Fibroblast of gingiva (primary cell): ENCODE measurements around the gene IGF2BP3.
"Not testable (repeated sequence)": the region's sequence is repeated elsewhere in the genome, so short reads cannot be mapped to it uniquely, and the experiment has no call there.

Experiments used
- DNase-seq: peaks from one replicate; pipeline ENCODE4 v3.0.0-alpha.2; 2011; ENCODE audit warnings: low read depth

IGF2BP3 gene

DNA sequence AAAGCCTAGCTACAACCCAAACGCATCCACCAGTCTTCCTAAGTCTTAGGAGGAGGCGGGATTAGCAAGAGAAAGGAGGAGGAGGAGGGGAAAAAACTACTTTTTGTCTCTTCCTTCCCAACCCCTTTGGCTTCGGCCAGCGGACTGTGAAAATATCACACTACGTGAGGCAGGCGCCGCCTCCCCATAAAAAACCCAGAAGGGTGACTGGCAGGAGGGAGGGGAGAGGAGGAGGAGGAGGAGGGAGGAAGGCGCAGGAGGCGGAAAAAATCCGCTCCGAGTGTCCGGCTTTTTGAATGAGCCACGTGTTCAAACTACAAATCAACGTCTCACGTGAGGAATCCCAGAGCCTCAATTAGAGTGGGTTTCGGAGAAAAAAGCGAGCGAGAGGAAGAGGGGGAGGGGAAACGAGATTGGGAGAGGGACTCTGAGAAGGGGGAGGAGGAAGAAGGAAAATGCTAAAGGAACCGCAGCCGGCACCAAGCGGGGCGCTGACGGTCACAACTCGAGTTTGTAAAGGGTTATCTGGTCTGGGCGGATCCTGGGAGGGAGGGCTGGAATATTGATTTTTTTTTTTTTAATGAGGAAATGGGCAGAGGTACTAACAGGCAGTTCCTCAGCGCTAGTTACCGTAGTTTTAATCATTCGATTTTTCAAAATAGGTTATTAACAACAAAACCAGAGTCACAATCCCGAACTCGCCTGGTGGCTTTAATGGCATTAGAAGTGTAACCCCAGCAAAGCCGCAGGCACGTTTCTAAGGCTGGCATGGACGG is at the start of gene IGF2BP3:
Gene IGF2BP3, minus strand, starts transcription at position 162 of the 776 bp plus-strand sequence. CDS start 381 bp downstream, outside the sequence.
- DNase-seq = peak; percentile 96

DNA sequence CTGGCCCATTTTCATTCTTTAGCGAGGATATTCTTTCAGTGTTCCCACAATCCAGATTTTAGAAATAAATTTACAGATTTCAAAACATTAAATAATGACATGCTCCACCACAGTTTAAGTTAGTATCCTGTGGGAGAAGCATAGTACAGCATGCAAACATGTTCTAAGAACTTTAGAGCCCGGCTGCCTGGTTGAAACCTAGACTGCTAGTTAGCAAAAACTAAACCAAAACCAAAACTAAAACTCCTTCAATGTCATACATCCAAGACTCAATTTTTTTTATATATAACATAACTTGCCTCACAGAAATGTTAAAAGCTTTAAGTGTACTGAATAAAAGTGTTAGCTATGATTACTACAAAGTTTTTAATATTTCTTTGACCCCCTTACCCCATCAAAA is 44.5 kb upstream of the IGF2BP3 start:
- DNase-seq = no peak

DNA sequence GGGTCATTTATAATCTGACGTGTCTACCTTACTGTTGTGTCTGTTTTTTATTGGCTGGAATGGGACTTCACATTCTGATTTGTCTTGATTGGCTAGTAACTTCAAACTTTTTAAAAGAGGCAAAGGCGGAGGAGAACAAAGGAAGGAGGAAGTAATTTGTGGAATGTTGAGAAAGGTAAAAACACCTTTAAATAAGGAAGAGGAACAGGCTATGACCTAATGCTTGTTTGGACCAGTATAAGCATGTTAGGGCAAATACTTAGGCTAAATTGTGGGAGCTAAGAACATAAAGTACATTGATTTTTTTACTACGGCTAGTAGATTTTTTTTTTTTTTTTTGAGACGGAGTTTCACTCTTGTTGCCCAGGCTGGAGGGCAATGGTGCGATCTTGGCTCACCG is 43.5 kb upstream of the IGF2BP3 start:
- not testable (repeated sequence) for DNase-seq

DNA sequence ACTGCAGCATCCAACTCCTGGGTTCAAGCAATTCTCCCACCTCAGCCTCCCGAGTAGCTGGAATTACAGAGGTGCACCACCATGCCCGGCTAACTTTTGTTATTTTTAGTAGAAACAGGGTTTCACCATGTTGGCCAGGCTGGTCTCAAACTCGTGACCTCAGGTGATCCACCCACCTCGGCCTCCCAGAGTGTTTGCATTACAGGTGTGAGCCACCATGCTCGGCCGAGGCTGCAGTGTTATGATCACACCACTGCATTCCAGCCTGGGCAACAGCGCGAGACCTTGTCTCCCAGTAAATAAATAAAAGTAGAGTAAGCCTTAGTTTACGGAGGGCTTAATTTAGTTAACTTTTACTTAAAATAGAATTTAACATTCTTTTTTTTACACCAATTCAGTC is 23.7 kb upstream of the IGF2BP3 start:
- no peak for DNase-seq

DNA sequence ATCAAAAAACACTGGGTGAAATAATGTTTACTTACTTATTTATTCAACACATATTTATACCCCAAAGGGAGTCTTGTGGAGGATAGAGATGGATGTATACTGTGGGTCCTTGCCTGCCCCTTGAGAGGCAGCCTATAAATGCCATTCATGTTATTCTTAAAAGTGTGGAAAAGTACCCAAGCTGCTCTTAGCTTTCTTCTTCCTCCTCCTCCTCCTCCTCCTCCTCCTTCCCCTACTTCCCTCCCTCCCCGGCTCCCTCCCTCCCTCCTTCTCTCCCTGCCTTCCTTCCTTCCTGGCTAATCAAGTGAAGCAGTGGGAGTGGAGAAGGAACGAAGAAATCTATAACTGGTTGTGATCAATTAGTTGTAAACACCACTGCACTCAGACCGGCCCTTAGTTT is 21.2 kb upstream of the IGF2BP3 start:
- DNase-seq = no peak

DNA sequence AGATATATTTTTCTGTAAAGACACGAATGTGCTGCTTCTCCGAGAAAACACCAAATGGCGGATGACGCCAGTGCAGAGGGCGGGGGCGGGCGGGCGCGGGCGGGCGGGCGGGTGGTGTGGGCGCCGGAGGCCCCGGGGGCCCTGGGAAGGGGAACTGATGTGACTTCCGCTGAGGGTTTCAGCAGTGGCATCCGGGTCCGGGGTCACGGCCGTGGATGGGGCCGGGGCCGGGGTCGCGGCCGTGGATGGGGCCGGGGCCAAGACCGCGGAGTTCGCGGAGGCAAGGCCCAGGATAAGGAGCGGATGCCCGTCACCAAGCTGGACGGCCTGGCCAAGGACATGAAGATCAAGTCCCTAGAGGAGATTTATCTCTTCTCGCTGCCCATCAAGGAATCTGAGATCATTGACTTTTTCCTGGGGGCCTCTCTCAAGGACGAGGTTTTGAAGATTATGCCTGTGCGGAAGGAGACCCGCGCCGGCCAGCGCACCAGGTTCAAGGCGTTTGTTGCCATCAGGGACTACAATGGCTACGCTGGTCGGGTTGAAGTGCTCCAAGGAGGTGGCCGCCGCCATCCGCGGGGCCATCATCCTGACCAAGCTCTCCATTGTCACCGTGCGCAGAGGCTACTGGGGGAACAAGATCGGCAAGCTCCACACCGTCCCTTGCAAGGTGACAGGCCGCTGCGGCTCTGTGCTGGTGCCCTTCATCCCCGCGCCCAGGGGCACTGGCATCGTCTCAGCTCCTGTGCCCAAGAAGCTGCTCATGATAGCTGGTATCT is 20.3 kb upstream of the IGF2BP3 start:
- DNase-seq = peak; percentile 39

DNA sequence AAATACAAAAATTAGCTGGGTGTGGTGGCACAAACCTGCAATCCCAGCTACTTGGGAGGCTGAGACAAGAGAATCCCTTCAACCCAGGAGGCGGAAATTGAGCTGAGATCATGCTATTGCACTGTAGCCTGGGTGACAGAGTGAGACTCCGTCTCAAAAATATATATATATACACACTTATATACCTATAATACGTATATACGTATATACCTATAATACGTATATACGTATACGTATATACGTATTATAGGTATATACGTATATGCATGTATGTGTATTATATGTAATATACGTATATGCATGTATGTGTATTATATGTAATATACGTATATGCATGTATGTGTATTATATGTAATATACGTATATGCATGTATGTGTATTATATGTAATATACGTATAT is 18.4 kb upstream of the IGF2BP3 start:
- DNase-seq = not testable (repeated sequence)

DNA sequence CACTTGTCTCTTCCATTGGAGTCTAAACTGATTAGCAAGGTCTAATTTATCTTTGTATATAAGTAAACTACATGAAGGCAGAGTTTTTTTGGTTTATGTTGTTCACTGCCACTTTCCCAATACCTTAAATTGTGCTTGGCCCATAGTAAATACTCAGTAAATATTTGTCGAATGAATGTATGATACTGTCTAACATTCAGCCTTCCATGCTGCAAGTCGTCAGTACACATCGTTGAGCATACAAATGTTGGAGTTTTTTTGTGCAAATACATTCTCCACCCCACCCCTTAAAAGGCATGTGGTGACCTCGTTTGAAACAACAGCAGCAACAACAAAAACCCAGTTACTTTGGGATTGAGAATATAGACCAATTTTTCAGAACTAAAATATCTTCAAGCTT is 17.4 kb upstream of the IGF2BP3 start:
- no peak for DNase-seq

DNA sequence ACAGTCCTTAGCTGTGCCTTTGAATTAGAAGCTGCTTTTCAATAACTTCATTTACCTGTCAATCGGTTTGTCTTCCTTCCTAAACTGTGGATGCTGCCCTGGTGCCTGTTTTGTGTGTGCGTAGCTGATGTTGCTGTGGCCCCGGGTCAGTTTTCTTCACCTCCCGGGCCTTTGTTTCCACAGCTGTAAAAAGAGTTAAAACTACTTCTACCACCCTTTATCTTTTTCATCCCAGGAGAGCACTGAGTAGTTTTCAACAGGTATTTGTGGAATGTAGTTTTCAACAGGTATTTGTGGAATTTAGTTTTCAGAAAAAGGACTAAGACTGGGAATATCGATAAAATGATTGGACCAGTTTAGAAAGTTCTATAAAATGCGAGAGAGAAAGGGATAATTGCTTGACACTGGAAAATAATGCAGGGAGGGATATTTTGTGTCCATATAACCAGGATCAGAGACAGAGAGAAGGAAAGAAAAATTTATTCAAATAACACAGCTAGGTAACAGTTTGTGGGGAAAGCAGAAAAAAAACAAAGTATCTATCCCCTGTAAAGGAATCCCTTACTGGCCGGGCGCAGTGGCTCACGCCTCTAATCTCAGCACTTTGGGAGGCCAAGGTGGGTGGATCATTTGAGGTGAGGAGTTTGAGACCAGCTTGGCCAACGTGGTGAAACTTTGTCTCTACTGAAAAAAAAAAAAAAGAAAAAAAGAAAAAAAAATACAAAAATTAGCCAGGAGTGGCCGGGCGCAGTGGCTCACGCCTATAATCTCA is 15.9 kb upstream of the IGF2BP3 start:
- no peak for DNase-seq

DNA sequence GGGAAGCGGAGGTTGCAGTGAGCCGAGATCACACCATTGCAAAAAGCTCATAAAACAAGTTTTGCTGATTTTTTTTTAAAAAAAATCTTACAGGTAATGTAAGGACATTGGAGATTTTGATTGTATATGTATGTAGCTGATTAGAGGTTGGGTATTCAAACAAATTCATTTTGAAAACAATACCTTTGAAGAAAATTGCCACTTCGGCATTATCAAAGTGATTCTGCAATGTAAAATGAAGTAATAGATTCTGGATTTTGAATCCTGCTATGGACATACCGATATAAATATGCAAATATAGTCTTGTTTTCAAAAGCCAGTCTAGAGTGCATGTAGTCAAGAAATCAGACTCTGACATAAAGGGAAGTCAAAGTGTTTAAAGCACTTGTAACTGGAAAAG is 12.4 kb upstream of the IGF2BP3 start:
- no peak for DNase-seq

DNA sequence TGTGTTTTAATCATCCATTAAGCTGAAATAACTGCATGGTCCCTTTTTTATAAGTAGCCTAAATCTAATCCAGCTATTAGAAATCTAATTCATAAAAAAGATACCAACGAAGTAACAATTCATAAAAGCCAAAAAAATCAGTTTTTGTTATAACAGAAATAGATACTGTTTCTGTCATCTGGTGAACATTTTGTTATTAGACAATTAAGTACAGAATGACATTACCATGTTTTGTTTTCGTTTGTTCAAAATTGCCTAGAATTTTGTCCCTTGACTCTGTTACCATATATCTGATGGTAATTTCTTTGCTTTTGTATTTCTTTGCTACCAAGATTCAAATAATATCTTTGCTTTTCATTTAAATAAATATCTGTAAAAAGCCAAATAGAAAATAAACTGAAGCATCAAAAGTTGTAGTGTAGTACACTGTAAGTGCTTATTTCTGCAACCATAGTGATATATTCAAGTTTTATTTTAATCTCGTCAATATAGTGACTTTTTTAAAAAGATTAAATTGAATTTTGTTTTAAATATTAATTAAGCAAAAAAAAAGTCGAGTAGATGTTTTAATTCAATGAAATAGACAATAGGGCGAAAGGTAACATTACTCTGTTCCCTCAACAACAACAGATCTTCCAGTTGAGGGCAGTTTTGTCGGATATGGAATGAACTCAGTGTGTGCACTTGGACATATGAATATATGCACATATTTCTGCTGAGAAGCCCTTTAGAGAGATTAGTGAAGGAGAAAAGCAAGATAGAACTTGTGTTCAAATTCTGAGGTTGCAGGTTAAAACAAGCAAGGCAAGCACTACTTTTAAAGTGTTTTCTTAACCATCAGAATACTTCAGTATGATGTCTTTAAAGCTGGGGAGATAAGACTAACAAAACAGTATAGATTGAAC is 7.9 kb upstream of the IGF2BP3 start:
- DNase-seq = no peak

DNA sequence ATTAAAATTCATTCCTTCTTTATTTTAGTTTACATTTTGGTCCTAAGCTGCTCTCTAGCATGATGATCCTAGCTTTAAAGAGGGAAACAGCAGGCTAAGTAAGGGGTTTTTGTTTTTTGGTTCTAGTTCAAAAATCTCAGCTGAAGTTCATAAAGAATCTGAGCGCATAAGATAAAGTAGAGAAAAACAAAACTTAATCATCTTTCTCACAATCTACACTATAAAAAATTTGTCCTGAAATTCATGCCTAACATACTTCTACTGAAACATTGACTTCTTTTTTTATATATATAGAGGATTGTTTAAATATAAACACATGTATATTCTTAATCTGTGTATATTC is 6.8 kb upstream of the IGF2BP3 start:
- DNase-seq = no peak

DNA sequence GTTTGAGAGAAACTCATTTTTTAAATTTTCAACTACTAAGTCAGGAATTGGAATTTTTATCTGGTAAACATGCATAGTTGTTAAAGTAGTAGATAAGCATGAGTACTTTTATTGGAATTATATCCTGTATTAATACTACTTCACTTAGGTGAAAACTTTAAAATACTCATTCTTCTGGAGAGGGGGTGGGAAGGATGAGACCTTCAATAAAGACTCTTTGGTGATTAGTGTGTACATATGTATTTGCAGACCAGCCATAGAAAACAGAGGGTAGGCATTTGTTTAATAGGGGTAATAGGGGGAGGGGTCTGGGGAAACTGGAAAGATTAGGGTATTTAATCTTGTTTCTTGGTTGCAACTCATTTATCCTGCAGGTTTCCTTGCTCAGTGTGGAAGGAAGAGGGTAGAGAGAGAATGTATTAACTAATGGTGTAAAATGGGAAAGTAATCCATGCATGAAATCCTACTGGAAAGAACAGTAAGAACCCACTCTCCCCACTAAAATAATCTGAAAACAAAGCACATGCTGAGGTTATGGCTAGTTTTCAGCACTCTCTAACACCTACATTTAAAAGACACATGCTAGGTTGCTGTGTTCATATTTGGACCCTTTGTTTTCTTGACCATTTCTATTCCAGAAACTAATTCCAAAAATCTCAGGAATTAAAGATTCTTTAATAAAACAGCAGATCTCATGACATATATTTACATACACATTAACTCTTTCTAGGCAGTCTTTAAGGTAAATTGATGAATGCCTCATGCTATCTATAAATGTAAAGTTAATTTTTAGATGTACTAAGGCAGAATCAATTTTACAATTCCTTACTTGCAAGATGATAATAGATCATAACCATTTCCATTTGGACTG is 6.2 kb upstream of the IGF2BP3 start:
- no peak for DNase-seq

DNA sequence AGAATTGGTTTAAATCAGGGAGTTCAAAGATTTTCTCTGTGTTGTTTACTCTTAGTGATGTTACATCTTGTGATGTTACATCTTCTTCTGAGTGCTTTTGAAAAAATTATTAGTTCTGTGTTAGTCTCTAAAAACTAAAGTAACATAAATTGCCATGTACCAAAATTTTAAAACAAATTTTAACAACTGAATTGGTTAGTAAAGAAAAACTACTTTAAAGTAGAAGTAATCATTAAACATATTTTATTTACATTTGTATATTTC is 5.2 kb upstream of the IGF2BP3 start:
- no peak for DNase-seq

DNA sequence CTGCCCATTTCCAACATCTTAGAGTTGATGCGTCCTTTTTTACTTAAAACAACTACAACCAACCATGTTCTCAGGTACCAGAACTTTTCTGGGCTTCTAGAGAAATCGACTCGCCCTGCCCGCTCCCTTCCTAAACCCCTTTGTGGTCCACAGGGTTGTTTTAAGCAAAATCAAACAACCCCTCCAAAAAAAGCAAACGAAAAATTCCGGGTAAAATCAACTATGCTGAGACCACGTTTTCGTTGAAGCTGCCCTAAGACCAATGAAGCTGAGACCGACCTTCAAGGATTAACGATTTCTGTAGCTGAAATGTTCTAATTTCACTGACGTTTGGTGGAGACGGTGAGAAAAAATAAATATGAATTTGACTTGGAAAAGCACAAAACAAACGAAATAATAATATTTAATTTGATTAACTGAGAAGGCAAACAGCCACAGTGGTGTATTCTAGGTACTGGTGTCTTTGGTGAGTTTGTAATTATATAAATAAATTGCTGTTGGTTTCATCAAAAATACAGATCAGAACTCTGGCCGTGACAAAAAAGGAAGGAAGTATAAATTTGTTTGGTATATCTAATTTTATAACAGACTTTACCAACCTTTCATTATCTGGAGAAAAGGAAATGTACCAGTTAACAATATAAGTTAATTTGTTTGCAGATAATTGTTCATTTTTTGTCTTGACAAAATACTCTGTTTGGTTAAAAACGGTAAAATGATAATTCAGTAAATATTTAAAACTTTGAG is 4.7 kb upstream of the IGF2BP3 start:
- no peak for DNase-seq

DNA sequence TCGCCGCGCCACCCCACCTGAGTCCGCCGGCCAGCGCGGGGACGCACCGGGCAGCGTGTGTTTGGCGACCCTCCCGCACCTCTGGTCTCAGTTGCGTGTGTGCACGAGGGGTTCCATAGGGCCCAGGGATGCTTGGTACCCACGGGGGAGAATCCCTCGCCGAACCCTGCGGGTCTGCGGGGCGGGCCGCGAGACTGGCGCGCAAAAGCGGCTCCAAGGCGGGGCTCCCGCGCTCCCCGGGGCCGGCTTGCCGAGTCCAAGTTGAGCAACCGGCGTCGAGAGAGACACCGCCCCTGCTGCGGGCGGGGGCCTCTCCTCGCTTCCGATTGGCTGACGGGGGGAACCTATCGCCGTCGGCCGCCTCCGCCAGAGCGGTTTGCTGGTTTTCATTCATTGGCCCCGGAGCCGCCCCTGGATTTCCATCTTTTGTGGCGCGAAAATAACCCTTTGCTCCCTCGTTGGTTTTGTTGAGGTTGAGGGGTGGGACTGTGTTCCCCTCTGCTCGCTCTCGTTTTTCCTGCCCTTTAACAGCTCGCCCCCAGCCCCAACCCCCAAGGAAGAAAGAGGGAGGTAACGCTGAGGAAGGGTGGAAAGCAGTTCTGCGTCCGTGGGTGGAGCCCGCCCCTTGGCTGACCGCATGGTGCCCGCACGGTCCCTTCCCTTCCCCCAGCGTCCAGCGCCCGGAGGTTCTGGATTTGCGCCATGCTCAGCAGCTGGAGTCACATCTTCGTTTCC is 4.0 kb upstream of the IGF2BP3 start:
- peak; percentile 94 for DNase-seq

DNA sequence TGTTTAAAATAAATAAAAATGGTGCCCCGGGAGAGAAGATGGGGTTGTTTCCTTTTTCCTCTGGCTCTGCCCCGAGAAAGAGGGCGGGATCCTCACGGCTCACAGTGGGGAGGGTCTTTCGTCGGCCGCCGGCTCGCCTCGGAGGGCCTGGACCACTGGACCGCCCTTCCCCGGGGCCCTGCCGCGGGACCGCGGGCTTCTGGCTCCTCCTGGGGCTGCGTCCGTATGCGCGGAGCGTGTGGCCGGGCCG is 3.5 kb upstream of the IGF2BP3 start:
- no peak for DNase-seq

DNA sequence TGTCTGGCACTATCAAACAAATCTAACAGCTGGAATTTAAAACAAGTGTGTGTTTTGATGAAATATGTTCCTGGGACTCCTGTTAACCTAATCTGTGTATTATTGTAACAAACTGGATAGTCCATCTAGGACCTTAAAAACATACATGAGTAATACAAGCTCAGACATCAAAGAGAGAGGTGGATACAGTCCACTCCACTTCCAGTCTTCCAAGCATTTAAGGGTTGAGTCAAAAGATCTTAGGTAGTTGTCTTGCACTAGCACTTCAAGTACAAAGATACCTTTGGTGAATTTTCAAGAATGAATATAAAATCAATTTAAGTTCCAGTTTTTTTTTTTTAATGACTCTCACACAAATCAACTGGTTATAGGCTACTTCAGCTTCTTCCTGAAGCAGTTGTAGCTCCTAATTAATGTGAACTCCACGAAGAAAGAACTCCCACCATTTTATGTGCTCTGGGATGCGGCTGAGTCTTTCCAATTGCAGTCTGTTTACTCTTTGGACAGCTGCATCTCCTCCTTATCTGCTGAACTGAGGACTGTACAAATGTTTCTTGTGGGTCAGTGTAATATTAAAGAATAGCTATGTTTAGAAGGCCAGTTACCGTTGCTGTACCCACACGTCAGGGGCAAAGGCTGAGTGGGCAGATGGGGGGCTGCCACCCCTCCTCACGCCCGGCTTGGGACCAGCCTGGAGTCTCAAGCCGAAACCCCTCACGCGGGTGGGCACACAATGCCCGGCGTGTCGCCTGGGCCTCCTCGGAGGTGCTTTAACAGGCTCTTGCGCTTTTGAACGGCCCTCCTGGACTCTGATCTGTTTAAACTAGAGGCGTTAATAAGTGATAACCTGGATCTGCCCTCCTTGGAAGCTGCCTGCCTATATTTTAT is 2.9 kb upstream of the IGF2BP3 start:
- no peak for DNase-seq

DNA sequence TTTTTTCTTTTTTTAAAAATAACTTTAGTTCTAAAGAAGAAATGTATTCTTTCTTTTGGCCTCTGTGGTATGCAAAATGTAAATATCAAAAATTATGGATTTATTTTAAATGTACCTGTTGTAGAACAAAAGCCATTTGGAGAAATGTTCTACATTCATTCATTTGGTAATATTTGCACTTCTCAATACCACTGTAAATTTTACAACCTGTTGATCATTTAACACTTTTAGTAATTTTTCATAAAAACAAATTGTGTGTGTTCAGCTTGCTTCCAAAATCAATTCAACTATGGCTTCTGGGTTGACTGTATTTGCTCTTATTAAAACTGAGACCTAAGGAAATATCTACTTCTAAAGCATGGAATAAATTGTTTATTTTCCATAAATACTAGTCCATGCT is 2.3 kb upstream of the IGF2BP3 start:
- no peak for DNase-seq
